Activated CD8-positive, alpha-beta memory T cell treated with anti-CD3 and anti-CD28 coated beads, Interleukin-2, amount 50 U/mL, for 48 hours (primary cell): ENCODE measurements around the gene OXCT2.
"Not testable (repeated sequence)": the region's sequence is repeated elsewhere in the genome, so short reads cannot be mapped to it uniquely, and the experiment has no call there.

Experiments
- DNase-seq: peaks from one replicate; pipeline ENCODE4 v3.0.0-alpha.2; 2020

Gene OXCT2

GRCh38 chr1:39771022-39771532 lies at the start of gene OXCT2:
Gene OXCT2, minus strand, starts transcription at chr1:39771348. Its CDS starts 93 bp downstream, at chr1:39771255.
- not testable (repeated sequence) for DNase-seq

DNA sequence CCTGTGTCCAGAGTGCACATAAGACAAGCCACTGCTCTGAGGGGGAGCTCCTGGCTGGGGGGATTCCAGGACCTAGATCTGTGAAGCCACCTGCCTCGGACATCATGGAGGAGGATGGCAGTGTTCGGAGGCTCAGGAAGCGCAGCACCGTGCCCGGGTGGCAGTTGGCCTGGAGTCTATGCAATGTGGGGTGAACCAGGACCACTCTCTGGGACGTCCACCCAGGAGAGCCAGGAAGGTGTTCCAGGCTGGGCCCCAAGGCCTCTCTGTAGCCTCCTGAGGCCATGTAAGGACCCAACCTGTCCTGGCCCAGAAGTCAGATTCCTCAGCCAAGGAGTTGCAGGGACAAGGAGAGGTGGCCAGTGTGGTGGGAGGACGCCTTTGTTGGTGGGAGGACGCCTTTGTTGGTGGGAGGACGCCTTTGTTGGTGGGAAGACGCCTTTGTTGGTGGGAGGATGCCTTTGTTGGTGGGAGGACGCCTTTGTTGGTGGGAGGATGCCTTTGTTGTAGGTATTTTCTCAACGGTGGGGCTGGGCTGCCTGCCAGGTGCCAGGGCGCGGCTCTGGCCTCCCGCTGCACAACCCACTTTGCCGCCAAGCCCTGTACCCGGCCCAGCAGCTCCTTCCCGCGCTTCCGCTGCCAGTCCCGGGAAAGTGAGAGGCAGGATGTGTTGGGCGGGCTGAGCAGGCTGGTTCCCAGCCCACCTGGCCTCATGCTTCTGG lies 48.1 kb upstream of the OXCT2 start:
- DNase-seq: no peak

GRCh38 chr1:39818482-39818881 lies 47.3 kb upstream of the OXCT2 start:
- DNase-seq: no peak

DNA sequence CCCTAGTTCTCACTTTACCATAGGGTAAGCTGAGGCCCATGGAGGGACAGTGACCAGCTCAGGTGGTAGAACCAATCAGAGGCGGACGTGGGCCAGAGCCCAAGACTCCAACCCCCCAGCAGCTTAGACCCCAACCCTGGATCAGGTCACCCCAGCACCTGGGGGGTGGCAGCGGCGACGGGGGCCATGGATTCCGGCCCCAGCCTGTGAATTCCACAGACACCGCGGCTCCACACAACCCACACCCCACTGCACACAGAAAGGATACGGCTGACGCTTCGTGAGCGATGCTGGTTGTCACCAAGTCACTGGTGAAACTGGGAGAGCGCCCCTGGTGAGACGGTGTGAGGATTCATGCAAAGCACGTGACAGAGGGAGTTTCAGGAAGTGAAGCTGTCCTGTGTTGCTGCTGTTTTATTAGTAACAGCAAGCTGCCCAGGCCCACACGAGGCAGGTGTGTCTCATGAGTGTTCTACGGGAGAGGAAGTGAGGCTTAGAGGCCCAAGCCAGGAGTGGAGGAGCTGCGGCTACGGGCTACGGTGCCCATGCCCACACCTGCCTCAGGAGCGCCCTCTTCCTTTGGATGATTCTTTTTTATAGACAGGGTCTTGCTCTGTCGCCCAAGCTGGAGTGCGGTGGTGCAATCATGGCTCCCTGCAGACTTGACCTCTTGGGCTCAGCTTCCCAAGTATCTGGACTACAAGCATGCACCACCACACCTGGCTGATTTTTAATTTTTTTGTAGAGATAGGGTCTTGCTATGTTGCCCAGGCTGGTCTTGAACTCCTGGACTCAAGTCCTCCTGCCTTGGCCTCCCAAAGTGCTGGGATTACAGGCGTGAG lies 46.2 kb upstream of the OXCT2 start:
- DNase-seq: peak; percentile 75

- DNase-seq: peak; percentile 63
Observed at GRCh38 chr1:39816415-39817090, 45.4 kb upstream of the OXCT2 start.

DNA sequence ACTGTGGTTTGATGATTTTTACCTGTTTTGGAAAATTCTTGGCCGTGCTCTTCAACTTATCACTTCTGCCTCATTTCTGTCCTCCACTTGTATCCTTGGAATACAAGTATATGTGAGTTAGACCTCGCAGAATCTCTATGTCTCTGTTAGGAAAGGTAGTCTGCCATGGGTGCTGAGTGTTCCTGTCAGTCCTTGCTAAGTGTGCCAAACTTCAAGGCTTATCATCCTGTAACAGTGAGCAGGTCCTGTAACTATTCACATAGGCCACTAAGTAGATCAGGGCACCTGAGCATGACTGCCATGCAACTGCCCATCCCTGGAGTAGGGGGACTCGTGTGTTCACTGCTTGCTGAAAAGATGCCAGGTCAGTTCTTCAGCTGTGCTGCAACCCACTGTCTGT lies 41.8 kb upstream of the OXCT2 start:
- DNase-seq: no peak

- no peak for DNase-seq
Observed at GRCh38 chr1:39808784-39809517, 37.8 kb upstream of the OXCT2 start.

DNA sequence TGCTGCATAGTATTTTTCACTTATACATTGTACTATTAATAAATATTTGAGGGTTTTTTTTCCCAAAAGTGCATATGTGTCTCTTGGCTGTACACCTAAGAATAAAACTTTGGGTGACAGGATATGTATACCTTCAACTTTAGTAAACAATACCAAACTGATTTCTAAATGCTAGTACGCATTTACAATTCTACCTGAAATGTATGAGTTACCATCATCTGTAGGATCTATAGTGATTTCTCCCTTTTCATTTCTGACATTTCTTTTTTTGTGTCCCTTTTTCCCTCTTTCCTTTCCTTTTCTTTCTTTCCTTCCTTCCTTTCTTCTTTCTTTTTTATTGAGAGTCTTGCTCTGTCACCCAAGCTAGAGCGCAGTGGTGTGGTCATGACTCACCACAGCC lies 34.2 kb upstream of the OXCT2 start:
- DNase-seq: no peak

DNA sequence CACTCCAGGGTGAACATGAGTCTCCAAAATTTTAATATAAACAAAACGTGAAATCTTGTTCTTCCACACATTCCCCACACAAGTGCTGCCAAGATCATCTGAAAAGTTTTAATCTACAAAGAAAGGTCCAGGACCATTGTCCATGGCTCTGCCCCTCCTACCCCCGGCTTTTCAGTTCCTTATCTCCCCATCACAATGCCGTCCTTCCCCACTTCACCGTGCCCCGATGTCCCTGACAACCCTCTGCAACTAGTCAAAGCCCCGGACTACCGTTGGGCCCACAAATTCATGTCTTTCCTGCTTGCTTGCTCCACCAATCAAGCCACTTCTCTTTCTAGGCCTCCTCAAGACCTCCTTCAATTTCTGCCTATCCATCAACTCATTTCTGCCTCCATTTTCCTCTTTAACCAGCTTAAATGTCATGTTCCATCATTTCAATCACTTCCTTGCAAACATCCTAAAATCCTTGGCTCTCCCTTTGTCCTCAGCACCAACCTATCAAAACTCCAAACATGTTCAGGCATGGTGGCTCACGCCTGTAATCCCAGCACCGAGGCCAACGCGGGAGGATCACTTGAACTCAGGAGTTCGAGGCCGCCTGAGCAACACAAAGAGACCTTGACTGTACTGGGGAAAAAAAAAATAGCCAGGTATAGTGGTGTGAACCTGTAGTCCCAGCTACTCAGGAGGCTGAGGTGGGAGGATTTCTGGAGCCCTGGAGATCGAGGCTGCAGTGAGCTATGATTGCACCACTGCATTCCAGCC lies 31.5 kb upstream of the OXCT2 start:
- DNase-seq: no peak

DNA sequence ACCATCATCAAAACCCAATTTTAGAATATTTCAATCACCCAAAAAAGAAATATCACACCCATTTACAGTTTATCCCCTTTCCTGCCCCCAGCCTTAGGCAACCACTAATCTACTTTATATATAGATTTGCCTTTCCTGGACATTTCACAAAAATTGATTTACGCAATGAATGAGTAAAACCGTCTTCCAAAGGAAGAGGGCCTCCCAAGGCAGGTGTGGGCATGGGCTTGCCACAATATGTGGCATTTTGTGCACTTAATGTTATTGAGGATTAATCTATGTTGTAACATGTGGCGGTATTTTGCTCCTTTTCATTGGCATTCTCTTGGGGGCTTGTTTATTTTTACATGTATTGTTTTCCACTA lies 29.3 kb upstream of the OXCT2 start:
- DNase-seq: no peak

DNA sequence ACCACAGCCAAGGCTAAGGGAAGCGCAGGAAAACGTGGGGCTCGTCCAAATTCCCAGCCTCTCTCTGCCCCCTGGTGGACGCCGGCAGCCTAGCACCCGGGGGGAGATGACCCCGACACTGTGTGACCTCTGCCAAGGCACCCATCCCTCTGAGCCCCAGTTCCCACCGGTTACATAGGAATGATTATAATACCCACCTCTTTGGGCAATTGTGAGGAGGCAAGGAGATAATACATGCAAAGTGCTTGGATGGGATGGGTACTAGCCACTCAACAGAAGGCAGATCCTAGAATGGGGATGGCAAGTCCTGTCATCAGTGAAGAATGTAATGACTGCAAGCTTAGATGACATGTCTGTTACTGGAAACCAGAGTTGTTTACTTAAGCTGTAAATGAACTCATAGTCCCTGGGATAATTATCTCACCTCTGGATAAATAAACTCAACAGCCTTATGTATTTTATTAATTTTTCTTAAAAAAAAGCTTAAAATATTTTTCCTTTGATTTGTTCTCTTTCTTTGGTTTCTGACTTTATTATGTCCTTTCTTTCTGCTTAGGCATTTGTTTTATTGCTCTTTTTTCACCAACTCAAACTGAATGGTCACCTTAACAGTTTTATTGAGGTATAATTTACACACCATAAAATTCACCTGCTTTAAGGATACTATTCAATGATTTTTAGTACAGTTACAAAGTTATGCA lies 28.8 kb upstream of the OXCT2 start:
- DNase-seq: peak; percentile 89

DNA sequence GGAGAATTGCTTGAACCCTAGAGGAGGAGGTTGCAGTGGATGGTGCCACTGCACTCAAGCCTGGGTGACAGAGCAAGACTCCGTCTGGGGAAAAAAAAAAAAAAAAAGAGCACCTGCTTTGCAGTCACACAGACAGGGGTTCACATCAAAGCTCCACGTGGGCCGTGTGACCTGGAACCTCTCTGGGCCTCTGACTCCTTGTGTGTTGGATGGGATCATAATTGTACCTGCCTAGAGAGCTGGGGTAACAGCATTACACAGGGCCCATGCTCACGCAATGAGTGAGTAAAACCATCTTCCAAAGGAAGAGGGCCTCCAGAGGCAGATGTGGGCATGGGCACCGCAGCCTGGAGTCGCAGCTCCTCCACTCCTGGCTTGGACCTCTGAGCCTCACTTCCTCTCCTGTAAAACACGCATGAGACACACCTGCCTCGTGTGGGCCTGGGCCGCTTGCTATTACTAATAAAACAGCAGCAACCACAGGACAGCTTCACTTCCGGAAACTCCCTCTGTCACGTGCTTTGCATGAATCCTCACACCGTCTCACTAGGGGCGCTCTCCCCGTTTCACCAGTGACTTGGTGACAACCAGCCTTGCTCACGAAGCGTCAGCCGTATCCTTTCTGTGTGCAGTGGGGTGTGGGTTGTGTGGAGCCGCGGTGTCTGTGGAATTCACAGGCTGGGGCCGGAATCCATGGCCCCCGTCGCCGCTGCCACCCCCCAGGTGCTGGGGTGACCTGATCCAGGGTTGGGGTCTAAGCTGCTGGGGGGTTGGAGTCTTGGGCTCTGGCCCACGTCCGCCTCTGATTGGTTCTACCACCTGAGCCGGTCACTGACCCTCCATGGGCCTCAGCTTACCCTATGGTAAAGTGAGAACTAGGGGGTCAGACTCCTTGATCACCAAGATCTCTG lies 28.0 kb upstream of the OXCT2 start:
- DNase-seq: peak; percentile 85

- DNase-seq: no peak
Observed at GRCh38 chr1:39795651-39796050, 24.5 kb upstream of the OXCT2 start.

DNA sequence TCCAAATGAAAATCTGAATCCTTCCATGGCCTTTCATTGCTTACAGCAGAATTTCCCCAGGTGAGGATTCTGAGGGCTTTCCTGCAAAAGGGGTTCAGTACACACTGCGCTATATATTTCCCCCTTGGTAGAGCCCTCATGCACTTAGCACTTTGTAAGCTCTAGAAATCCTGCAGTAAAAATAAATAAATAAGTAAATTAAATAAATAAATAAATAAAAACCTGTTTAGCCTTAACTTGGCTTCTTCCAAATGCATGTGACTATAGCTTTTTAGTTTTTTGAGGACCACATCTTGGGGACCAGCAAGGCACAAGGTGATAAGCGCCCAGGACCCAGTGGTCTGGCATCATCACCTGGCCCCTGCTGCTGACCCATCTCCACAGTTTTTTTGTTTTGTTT lies 20.7 kb upstream of the OXCT2 start:
- no peak for DNase-seq

GRCh38 chr1:39789571-39790110 lies 18.5 kb upstream of the OXCT2 start:
- DNase-seq: no peak

- DNase-seq: peak; percentile 70
Observed at GRCh38 chr1:39788758-39789570, 17.8 kb upstream of the OXCT2 start, which contains the start of gene BMP8B. Gene BMP8B, minus strand, starts transcription at chr1:39788865. Its CDS starts 380 bp downstream, at chr1:39788485.

- DNase-seq: no peak
Observed at GRCh38 chr1:39788426-39788757, 17.2 kb upstream of the OXCT2 start.

DNA sequence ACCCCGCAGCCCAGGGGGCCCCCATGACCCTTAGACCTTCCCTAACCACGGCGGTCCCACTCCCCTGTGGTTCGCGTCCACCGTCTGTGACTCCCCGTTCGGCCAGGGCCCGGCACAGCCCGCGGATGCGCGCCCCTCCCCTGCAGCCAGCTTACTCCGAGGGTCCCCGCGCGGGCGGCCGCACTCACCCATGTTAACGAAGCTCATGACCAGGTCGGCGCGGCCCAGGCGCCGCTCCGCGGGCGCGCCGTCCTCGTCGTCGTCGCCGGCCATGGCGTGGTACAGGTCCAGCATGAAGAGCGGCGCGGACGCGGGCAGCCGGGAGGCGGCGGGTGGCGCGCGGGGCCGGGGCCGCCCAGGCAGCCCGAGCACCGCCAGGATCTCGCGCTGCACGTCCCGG lies 16.8 kb upstream of the OXCT2 start:
- DNase-seq: not testable (repeated sequence)

- DNase-seq: no peak
Observed at GRCh38 chr1:39787468-39787867, 16.3 kb upstream of the OXCT2 start.
